GM23338 (cell line): ENCODE measurements around the gene TK1. TPM values are rescaled to one million over a fixed set of nuclear protein-coding genes. Genes with fewer than 3 reads are reported as not detected.
A peak's percentile ranks its signal among the peaks of the same experiment; 100 is the strongest.

Source experiments
- ATAC-seq: fragments of 200-7000 bp; cut with Tn5 transposase; 3 replicates; pipeline ENCODE4 v1.9.1; 2020
- DNase-seq: peaks from one replicate; pipeline ENCODE4 v3.0.0-alpha.2; 2015; ENCODE audit warnings: low spot score
- H2AFZ ChIP-seq: fragments of 200-600 bp; sonication (generic); 2 replicates; pipeline ENCODE4 v1.8.0; 2016; ENCODE audit warnings: antibody characterized with exemption, mild to moderate bottlenecking, moderate library complexity
- H3F3A ChIP-seq: fragments of 200-600 bp; sonication (generic); replicated peaks from 2 replicates; pipeline ENCODE4 v1.8.0; 2017; ENCODE audit warnings: antibody characterized with exemption, mixed run types, low read depth
- H3K27ac ChIP-seq: fragments of 200-600 bp; sonication (generic); 2 replicates; pipeline ENCODE4 v1.6.1; 2016; ENCODE audit warnings: low read depth
- H3K27me3 ChIP-seq: fragments of 200-600 bp; sonication (generic); 2 replicates; pipeline ENCODE4 v1.8.0; 2016; ENCODE audit warnings: mild to moderate bottlenecking, mixed run types, moderate library complexity; ENCODE audit not compliant: insufficient read depth
- H3K36me3 ChIP-seq: fragments of 200-600 bp; sonication (generic); 2 replicates; pipeline ENCODE4 v1.8.0; 2016; ENCODE audit warnings: mild to moderate bottlenecking; ENCODE audit not compliant: insufficient read depth
- H3K4me1 ChIP-seq: fragments of 200-600 bp; sonication (generic); 2 replicates; pipeline ENCODE4 v1.8.0; 2016; ENCODE audit warnings: mild to moderate bottlenecking, moderate library complexity; ENCODE audit not compliant: insufficient read depth
- H3K4me2 ChIP-seq: fragments of 200-600 bp; sonication (generic); 2 replicates; pipeline ENCODE4 v1.7.1; 2017; ENCODE audit warnings: mixed run types
- H3K4me3 ChIP-seq: fragments of 200-600 bp; sonication (generic); 2 replicates; pipeline ENCODE4 v1.6.1; 2016; ENCODE audit warnings: mixed run types
- H3K79me2 ChIP-seq: fragments of 200-600 bp; sonication (generic); replicated peaks from 2 replicates; pipeline ENCODE4 v1.8.0; 2017; ENCODE audit warnings: mild to moderate bottlenecking; ENCODE audit not compliant: insufficient read depth
- H3K9me2 ChIP-seq: fragments of 200-600 bp; sonication (generic); 2 replicates; pipeline ENCODE4 v1.8.0; 2017; ENCODE audit not compliant: insufficient read depth
- H4K20me1 ChIP-seq: fragments of 200-600 bp; sonication (generic); replicated peaks from 2 replicates; pipeline ENCODE4 v1.8.0; 2017; ENCODE audit warnings: mild to moderate bottlenecking; ENCODE audit not compliant: insufficient read depth
- H3K27ac Mint-ChIP-seq: 2 replicates; pipeline ENCODE4 v1.8.0; 2020; ENCODE audit warnings: inconsistent platforms, mild to moderate bottlenecking, moderate library complexity, mixed read lengths
- H3K27me3 Mint-ChIP-seq: 3 replicates; pipeline ENCODE4 v1.8.0; 2022; ENCODE audit warnings: low read depth, mild to moderate bottlenecking, moderate library complexity, mixed read lengths, inconsistent platforms; ENCODE audit not compliant: insufficient read depth, poor library complexity
- H3K36me3 Mint-ChIP-seq: 3 replicates; pipeline ENCODE4 v1.8.0; 2021; ENCODE audit warnings: low read depth, mild to moderate bottlenecking, inconsistent platforms, moderate library complexity, mixed read lengths
- H3K4me1 Mint-ChIP-seq: 3 replicates; pipeline ENCODE4 v1.8.0; 2020; ENCODE audit warnings: mild to moderate bottlenecking, inconsistent platforms, mixed read lengths
- H3K4me3 Mint-ChIP-seq: 3 replicates; pipeline ENCODE4 v1.8.0; 2021; ENCODE audit warnings: moderate library complexity, mild to moderate bottlenecking, inconsistent platforms, mixed read lengths
- H3K9me3 Mint-ChIP-seq: 3 replicates; pipeline ENCODE4 v1.8.0; 2020; ENCODE audit warnings: moderate library complexity, mild to moderate bottlenecking, inconsistent platforms, mixed read lengths
- CREB1 ChIP-seq: fragments of 250-450 bp; sonication (Bioruptor Pico); IDR thresholded peaks from 2 replicates; pipeline ENCODE4 v1.5.0; 2020; ENCODE audit warnings: low read depth, mild to moderate bottlenecking, moderate library complexity
- ETS1 ChIP-seq: IDR thresholded peaks from 2 replicates; pipeline ENCODE4 v1.6.1; 2016; ENCODE audit warnings: antibody characterized with exemption
- EZH2 ChIP-seq: fragments of 200-600 bp; sonication (generic); IDR thresholded peaks from one replicate; pipeline ENCODE4 v1.8.0; 2017; ENCODE audit warnings: antibody characterized with exemption, mild to moderate bottlenecking, low read depth; ENCODE audit not compliant: unreplicated experiment
- EZH2phosphoT487 ChIP-seq: fragments of 200-600 bp; sonication (generic); IDR thresholded peaks from one replicate; pipeline ENCODE4 v1.8.1; 2018; ENCODE audit warnings: antibody characterized with exemption; ENCODE audit not compliant: unreplicated experiment
- JUNB ChIP-seq: IDR thresholded peaks from one replicate; pipeline ENCODE4 v1.6.1; 2016; ENCODE audit warnings: antibody characterized with exemption; ENCODE audit not compliant: unreplicated experiment
- NANOG ChIP-seq: IDR thresholded peaks from 2 replicates; pipeline ENCODE4 v1.6.1; 2016; ENCODE audit warnings: antibody characterized with exemption, borderline replicate concordance
- POLR2AphosphoS5 ChIP-seq: IDR thresholded peaks from 2 replicates; pipeline ENCODE4 v1.6.1; 2016; ENCODE audit warnings: antibody characterized with exemption, low read depth
- REST ChIP-seq: IDR thresholded peaks from one replicate; pipeline ENCODE4 v1.6.1; 2018; ENCODE audit warnings: antibody characterized with exemption; ENCODE audit not compliant: unreplicated experiment
- STAT1 ChIP-seq: IDR thresholded peaks from one replicate; pipeline ENCODE4 v1.6.1; 2016; ENCODE audit warnings: antibody characterized with exemption; ENCODE audit not compliant: unreplicated experiment
- ZNF114 ChIP-seq: fragments of 250-450 bp; sonication (Bioruptor Pico); IDR thresholded peaks from 2 replicates; pipeline ENCODE4 v1.5.0; 2020; ENCODE audit warnings: mild to moderate bottlenecking, moderate library complexity
- ZNF331 ChIP-seq: fragments of 250-450 bp; sonication (Bioruptor Pico); IDR thresholded peaks from 2 replicates; pipeline ENCODE4 v1.5.0; 2020; ENCODE audit warnings: low read depth, mild to moderate bottlenecking, moderate library complexity
- ZNF462 ChIP-seq: fragments of 250-450 bp; sonication (Bioruptor Pico); IDR thresholded peaks from 2 replicates; pipeline ENCODE4 v1.5.0; 2020; ENCODE audit warnings: mild to moderate bottlenecking, moderate library complexity
- polyA plus RNA-seq: library from polyadenylated mRNA; unstranded; fragments of >200 nt; fragmentation: Nextera tagmentation; extraction: Ambion mirVana; gene quantifications from 2 replicates; pipeline ENCODE4 v1.2.1, GENCODE V29; 2016
- total RNA-seq: library from RNA; depleted of rRNA; stranded (reverse); fragments of >200 nt; shearing (Covaris generic); gene quantifications from 2 replicates; pipeline ENCODE4 v1.2.3, GENCODE V29; 2014
- TF ChIP-seq, protein P1 (sequence below), 2 experiments: fragments of 200-600 bp in 1 of 2; sonication (generic) in 1 of 2; conservative IDR thresholded peaks; 2 replicates each; pipeline versions ENCODE4 v1.5.1 to v1.6.1; 2016 to 2017; ENCODE audit warnings: antibody characterized with exemption in 2 of 2, low read depth in 2 of 2, mild to moderate bottlenecking in 2 of 2, moderate library complexity in 1 of 2

The TK1 gene
- total and polyA plus RNA-seq, 2 experiments from 2014 or later = 74.5 to 84.4 TPM

- Histone ChIP-seq H3F3A (no peaks in the 10 kb centered on the region), H3K27ac (no peak overlapping the region), H2AFZ (no peak overlapping the region), H3K27me3 (no peaks in the 10 kb centered on the region), H3K9me2 (no peaks in the 10 kb centered on the region), H3K4me2 (no peak overlapping the region), H3K4me1 (no peaks in the 10 kb centered on the region), H4K20me1 (no peaks in the 10 kb centered on the region), H3K79me2 (no peaks in the 10 kb centered on the region), H3K4me3 (no peak overlapping the region), H3K36me3 (no peaks in the 10 kb centered on the region)
- ATAC-seq (peak; percentile 69), DNase-seq (peak; percentile 44)
- Mint-ChIP-seq H3K9me3 (no peaks in the 10 kb centered on the region; the same call in 2 of the 3 replicates), H3K36me3 (no peaks in the 10 kb centered on the region), H3K27ac (no peak overlapping the region), H3K4me1 (peaks cover 5% of the 10 kb centered on the region; the same call in 1 of the 3 replicates), H3K4me3 (no peak overlapping the region), H3K27me3 (peaks cover 2% of the 10 kb centered on the region)
- TF ChIP-seq JUNB (no peak), ZNF331 (no peak), NANOG (no peak), ZNF462 (no peak), EZH2phosphoT487 (no peak), ZNF114 (CRISPR knock-in tag) (no peak), STAT1 (no peak), EZH2 (no peak), POLR2AphosphoS5 (no peak), CREB1 (CRISPR knock-in tag) (no peak), REST (no peak), ETS1 (no peak)
- TF ChIP-seq, protein P1, sequence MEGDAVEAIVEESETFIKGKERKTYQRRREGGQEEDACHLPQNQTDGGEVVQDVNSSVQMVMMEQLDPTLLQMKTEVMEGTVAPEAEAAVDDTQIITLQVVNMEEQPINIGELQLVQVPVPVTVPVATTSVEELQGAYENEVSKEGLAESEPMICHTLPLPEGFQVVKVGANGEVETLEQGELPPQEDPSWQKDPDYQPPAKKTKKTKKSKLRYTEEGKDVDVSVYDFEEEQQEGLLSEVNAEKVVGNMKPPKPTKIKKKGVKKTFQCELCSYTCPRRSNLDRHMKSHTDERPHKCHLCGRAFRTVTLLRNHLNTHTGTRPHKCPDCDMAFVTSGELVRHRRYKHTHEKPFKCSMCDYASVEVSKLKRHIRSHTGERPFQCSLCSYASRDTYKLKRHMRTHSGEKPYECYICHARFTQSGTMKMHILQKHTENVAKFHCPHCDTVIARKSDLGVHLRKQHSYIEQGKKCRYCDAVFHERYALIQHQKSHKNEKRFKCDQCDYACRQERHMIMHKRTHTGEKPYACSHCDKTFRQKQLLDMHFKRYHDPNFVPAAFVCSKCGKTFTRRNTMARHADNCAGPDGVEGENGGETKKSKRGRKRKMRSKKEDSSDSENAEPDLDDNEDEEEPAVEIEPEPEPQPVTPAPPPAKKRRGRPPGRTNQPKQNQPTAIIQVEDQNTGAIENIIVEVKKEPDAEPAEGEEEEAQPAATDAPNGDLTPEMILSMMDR (conservative IDR thresholded peaks at IDR 0.05; ENCODE audit: low read depth in 2 of 2) = no peak
Measured at GRCh38 chr17:78151514-78152008, 35.3 kb downstream of the TK1 start.
